ENCODE results near the gene WSB2.

Gene WSB2

GRCh38 chr12:118061873-118062843 is 1.2 kb upstream of the WSB2 start:
- DNase-seq (ENCODE audit: low read depth in 2 of 2): peak in 1 of 2 donors; percentile 12

GRCh38 chr12:118060301-118061010 is 523 bp downstream of the WSB2 start:
- no peak for DNase-seq (ENCODE audit: low read depth in 2 of 2)

- no peak for DNase-seq (ENCODE audit: low read depth in 2 of 2)
Measured at GRCh38 chr12:118059341-118060191, 1.4 kb downstream of the WSB2 start.

- DNase-seq (ENCODE audit: low read depth in 2 of 2): no peak
Measured at GRCh38 chr12:118058881-118059280, 2.1 kb downstream of the WSB2 start.

DNA sequence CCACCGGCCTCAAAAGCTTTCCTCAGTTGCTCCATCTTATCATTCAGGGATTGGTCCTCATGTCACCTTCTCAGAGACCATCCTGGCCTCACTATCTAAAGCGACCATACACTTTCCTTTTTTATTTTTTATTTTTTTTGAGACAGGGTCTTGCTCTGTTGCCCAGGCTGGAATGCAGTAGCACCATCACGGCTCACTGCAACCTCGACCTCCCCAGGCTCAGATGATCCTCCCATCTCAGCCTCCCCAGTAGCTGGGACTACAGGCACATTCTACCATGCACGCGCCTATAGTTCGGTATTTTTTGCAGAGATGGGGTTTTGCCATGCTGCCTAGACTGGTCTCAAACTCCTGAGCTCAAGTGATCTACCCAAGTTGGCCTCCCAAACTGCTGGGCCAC is 2.8 kb downstream of the WSB2 start:
- no peak for DNase-seq (ENCODE audit: low read depth in 2 of 2)

DNA sequence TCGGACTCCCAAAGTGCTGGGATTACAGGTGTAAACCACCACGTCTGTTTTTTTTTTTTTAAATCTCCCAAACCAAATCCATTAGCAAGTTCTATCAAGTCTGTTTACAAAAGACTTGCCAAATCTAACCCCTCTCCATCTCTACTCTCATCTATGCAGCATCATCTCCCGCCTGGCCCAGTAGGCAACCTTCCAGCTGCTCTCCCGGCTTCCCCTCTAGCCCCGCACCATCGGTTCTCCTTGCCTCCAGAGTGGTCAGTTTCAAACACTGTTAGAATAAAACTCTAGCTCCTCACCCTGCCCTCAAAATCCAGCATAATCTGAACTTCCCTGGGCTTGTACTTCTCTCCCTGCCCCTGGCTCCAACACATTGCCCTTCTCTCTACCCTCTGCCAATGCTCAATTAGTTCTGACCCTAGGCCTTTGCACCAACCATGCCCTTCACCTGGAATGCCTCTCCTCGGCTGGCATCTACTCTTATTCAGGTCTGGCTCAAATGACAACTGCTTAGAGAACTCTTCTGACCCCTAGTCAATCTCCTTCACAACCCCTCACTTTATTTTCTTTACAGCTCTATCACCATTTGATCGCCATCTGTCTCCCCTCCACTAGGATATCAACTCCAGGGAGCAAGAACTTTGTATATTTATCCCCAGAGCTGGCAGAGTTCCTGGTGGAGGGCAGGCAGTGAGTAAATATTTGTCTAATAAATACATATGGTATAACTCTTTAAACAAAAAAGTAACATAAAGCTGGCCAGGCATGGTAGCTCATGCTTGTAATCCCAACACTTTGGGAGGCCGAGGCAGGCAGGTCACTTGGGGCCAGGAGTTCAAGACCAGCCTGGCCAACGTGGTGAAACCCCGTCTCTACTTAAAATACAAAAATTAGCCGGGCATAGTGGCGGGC is 4.9 kb downstream of the WSB2 start:
- DNase-seq (ENCODE audit: low read depth in 2 of 2): no peak

DNA sequence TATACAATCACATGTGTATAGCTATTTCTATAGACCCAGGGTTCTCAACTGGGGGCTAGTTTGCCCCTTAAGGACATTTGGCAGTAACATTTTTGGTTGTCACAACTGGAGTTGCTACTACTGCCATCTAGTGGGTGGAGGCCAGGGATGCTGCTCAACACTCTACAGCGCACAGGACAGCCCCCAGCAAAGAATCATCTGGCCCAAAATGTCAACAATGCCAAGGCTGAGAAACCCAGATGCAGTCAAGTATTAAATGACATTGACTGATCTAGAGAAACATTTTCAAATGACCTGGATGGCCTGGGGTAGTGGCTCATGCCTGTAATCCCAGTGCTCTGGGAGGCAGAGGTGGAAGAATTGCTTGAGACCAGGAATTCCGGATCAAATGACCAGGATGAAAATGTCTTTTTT is 5.8 kb downstream of the WSB2 start:
- DNase-seq (ENCODE audit: low read depth in 2 of 2): peak; percentile 54 to 56

DNA sequence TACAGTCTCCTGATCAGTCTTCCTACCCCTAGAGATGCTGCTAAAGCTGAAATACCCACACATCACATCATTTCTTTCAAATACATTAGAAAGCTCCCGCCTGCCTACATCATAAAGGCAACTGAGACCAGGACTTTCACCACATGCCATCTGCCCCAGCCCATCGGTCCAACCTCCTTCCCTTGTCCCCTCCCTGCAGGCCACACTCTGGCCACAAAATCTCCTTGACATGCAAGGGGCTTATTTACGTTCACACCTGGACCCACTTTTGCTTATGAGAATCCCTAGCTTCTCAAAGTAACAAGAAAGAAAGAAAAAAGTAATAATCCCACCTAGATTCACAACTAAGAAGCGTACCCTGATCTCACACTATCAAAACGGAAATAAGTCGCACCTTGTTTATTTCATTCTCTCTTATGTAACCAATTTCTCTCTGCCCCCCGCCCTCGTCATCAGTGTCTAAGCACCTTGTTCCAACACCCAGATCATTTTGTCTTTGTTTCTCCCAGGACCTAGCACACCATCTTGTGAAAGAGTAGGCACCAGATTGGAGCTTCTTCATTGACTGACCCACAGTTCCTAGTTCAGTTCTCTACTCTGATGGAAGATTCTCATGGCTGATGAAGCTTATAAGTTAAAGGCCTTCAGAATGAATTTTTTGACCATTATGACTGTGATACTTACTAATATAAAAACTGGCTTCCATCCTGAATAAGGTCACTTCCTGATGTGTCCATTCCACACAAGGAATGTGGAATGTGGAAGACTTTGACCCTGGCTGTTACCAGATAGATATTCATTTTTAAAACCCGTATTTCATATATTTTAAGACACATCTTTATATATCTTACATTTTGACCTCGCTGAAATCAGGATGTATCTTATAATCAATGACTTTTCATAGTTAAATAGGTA is 7.7 kb downstream of the WSB2 start:
- DNase-seq (ENCODE audit: low read depth in 2 of 2): no peak

GRCh38 chr12:118052324-118053070 is 8.5 kb downstream of the WSB2 start:
- no peak for DNase-seq (ENCODE audit: low read depth in 2 of 2)

DNA sequence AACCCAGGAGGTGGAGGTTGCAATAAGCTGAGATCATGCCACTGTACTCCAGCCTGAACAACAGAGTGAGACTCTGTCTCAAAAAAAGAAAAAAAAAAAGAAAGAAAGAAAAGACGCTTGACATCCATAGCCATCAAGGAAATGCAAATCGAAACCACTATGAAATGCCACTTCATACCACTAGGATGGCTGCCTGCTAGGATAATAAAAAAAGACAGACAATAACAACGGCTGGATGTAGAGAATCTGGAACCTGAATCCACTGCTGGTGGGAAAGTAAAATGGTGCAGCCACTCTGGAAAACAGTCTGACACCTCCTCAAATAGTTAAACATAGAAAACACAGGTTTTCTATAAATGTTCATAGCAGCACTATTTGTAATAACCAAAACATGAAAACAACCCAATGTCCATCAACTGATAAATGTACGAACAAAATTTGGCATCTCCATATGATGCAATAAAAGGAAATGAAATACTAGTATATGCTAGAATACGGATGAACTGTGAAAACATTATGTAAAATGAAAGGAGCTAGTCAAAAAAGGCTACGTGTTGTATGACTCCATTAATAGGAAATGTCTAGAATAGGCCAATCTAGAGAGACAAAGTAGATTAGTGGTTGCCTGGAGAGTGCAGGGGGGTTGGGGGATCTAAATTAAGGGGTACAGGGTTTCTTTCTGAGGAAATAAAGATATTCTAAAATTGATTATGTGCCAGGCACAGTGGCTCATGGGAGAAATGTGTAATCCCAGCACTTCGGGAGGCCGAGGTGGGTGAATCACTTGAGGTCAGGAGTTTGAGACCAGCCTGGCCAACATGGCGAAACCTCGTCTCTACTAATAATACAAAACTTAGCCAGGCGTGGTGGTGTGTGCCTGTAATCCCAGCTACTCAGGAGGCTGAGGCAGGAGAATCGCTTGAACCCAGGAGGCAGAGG is 9.7 kb downstream of the WSB2 start:
- DNase-seq (ENCODE audit: low read depth in 2 of 2): no peak

DNA sequence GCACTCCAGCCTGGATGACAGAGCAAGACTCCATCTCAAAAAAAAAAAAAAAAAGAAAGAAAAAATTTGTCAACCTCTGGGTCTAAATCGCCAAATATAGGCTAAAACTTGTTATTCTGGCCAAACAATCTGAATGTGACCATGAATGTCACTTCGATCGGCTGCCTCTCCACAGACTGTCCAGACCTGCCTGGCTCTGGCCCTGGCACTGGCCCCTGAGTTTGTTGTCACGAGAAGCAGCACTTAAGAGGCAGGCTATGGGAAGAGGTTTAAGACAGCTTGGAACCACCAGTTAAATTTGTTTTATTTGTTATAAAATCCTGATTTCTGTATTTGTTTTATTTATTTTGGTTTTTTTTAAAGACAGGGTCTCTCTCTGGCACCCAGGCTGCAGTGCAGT is 14.5 kb downstream of the WSB2 start:
- DNase-seq (ENCODE audit: low read depth in 2 of 2): no peak

GRCh38 chr12:118044577-118044976 is 16.4 kb downstream of the WSB2 start:
- no peak for DNase-seq (ENCODE audit: low read depth in 2 of 2)

DNA sequence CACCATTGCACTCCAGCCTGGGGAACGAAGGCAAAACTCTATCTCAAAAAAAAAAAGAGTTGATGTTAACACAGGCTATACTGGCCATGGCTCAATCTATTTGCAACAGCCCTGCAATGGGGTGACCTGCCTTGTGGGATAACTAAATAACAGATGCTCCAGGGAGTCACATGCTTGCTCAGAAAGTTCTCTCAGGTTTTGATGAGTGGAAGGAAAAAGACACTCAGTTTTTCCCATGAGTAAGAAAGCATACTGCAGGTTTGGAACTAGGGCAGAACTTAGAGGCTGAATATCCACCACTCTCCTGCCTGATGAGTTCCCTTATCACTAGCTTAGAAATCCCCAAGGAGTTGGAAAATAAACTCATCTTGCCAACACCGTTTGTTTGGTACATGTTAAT is 16.9 kb downstream of the WSB2 start:
- no peak for DNase-seq (ENCODE audit: low read depth in 2 of 2)

DNA sequence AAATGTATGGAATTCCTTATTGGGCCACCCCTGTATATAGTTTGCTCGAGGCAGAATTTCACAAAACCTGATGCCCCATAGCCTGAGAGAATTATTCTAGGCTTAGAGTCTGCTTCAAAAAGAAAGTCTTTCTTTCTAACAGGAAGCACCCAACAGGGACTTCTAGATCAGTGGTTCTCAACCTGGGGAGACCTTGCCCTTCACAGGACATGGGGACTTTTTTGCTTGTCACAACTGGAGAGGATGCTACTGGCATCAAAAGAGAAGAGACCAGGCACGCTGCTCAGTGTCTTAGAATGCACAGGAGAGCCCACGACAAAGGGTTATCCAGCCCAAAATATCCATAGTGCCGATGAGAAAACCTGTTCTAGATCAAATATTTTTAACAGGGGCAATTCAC is 18.9 kb downstream of the WSB2 start:
- no peak for DNase-seq (ENCODE audit: low read depth in 2 of 2)

DNA sequence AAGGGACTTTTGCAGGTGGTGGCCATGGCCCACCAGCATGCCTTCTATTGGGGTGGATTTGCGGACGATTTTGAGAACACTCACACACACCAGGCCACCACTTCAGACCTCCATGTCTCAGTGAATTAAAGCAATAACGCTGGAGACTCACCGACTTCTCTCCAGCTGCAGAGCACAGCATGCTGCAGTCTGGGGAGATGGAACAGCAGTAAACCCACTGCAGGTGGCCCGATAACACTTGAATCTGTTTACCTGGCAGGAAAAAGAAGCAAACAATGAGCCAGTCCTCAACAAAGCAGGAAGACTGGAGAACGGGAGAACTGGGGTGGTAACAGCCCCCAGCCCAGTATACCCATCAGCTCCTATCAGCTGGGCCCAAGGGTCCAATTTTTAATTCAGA is 22.8 kb downstream of the WSB2 start:
- DNase-seq (ENCODE audit: low read depth in 2 of 2): no peak

DNA sequence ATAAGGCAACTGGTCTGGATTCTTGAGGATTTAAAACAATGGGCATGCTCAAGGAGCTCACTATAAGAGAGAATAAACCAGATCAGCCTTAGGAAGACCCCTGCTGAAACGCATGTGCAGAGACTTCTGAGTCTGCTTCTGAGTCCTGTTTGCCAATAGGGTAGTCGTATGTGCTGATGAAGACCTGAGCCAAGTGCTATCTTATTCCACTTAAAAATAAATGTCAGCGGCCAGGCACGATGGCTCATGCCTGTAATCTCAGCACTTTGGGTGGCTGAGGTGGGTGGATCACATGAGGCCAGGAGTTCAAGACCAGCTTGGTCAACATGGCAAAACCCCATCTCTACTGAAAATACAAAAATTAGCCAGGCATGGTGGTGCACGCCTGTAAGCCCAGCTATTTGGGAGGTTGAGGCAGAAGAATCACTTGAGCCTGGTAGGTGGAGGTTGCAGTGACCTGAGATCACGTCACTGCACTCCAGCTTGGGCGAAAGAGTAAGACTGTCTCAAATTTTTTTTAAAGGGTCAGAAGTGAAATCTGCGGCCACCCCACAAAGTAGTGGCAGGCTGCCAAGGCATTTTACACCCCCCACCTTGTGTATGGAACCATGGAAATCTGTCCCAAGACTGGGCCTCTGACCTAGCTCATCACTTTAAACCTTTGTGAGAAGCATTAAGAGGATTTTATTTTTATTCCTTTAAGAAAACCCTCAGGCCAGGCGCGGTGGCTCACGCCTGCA is 24.1 kb downstream of the WSB2 start:
- no peak for DNase-seq (ENCODE audit: low read depth in 2 of 2)

All from stimulated activated CD4-positive, alpha-beta T cell treated with anti-CD3 and anti-CD28 coated beads, Interleukin-1b, Interleukin-23, amount 100 ng/mL, for 4 hours (primary cell).